ENCODE data around the gene DSC1. TPM values are rescaled to one million over a fixed set of nuclear protein-coding genes. Genes with fewer than 3 reads are reported as not detected.
"Not testable (repeated sequence)": the region's sequence is repeated elsewhere in the genome, so short reads cannot be mapped to it uniquely, and the experiment has no call there.

Gene DSC1
- total and polyA plus RNA-seq, 2 experiments from 2014 or later: 0.30 TPM; not detected in 1

DNA sequence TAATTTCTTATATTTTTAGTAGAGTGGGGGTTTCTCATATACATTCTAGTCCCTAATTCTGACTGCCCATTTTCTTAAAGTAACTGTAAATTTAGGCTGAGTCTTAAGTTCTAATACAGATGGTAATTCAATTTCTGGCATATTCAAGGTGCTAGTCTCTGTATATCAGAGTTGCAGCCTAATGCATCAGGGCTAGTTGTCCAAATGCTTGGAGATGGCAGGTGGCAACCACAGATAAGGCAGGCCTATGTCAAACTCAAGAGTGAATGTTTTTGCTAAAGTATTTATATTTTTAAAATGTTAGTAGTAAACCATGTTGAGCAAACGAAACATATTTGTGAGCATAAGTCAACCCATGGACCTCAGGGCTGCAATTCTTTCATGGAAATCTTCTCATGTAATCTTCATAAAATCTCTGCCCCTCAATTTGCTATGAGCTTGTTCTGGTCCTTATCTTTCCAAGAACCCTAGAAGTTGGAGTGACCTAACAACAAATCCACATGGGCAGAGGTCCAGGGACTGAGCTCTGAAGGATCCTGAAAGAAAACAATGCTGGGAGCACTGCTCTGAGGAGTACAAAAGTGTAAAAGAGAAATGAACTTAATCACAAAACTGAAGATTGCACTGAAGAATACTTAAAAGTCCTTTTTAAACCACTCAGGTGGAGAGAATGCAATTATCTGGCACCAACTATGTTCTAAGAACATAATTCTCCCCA lies 33.1 kb downstream of the DSC1 start:
- no peak overlapping the region for H3K4me2 ChIP-seq

DNA sequence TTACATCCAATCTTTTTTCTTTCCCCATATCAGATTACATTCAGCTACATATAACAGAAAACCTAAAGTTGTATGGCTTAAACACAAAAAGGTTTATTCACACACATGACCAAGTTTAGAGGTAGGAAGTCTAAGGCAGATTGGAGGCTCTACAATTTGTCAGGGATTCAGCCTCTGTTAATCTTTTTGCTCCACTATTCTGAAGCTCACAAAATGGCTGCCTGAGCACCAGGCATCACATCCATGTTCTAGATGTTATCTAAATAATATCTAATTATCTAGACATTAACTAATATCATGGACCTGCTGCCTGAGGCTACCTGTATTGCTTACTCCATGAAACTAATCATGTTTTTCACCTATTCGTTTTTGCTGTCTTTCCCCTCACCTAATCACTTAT lies 36.8 kb downstream of the DSC1 start:
- Histone ChIP-seq H3K4me1 (ENCODE audit: insufficient read depth) (no peaks in the 10 kb centered on the region), H3K79me2 (no peaks in the 10 kb centered on the region), H4K20me1 (ENCODE audit: insufficient read depth, poor library complexity, severe bottlenecking) (no peaks in the 10 kb centered on the region), H3K9me3 (ENCODE audit: low read depth) (no peaks in the 10 kb centered on the region), H3K4me2 (no peak overlapping the region), H3K27me3 (no peaks in the 10 kb centered on the region), H3K36me3 (replicated peaks; ENCODE audit: insufficient read depth, low read depth) (no peaks in the 10 kb centered on the region), H3K27ac (no peak overlapping the region), H3K9me2 (replicated peaks; ENCODE audit: insufficient read depth) (no peaks in the 10 kb centered on the region), H3K4me3 (no peak overlapping the region), H2AFZ (no peak overlapping the region)
- no peak for DNase-seq (ENCODE audit: low spot score)
- WGBS (ENCODE audit: low lambda C conversion rate, missing lambda C conversion rate): 91% methylated on average over 1 of the region's 1 CpG
- TF ChIP-seq EZH2 (IDR thresholded peaks at IDR 0.05; ENCODE audit: borderline replicate concordance): no peak
- no peak for TF ChIP-seq EZH2phosphoT487 (IDR thresholded peaks at IDR 0.05; ENCODE audit: low read depth, severe bottlenecking, unreplicated experiment)
- TF ChIP-seq, protein P1, sequence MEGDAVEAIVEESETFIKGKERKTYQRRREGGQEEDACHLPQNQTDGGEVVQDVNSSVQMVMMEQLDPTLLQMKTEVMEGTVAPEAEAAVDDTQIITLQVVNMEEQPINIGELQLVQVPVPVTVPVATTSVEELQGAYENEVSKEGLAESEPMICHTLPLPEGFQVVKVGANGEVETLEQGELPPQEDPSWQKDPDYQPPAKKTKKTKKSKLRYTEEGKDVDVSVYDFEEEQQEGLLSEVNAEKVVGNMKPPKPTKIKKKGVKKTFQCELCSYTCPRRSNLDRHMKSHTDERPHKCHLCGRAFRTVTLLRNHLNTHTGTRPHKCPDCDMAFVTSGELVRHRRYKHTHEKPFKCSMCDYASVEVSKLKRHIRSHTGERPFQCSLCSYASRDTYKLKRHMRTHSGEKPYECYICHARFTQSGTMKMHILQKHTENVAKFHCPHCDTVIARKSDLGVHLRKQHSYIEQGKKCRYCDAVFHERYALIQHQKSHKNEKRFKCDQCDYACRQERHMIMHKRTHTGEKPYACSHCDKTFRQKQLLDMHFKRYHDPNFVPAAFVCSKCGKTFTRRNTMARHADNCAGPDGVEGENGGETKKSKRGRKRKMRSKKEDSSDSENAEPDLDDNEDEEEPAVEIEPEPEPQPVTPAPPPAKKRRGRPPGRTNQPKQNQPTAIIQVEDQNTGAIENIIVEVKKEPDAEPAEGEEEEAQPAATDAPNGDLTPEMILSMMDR (IDR thresholded peaks at IDR 0.05; ENCODE audit: poor library complexity): no peak

More for the DNA sequence above, 33.1 kb downstream of the DSC1 start:
- no peaks in the 10 kb centered on the region for H3K9me2 ChIP-seq (replicated peaks; ENCODE audit: insufficient read depth)
- no peaks in the 10 kb centered on the region for H3K4me1 ChIP-seq (ENCODE audit: insufficient read depth)
- DNase-seq (ENCODE audit: low spot score): no peak
- H3K27me3 ChIP-seq: no peaks in the 10 kb centered on the region
- H3K27ac ChIP-seq: no peak overlapping the region
- H3K4me3 ChIP-seq: no peak overlapping the region
- no peaks in the 10 kb centered on the region for H3K36me3 ChIP-seq (replicated peaks; ENCODE audit: insufficient read depth, low read depth)
- H4K20me1 ChIP-seq (ENCODE audit: insufficient read depth, poor library complexity, severe bottlenecking): no peaks in the 10 kb centered on the region
- no peak for TF ChIP-seq EZH2 (IDR thresholded peaks at IDR 0.05; ENCODE audit: borderline replicate concordance)
- H2AFZ ChIP-seq: no peak overlapping the region
- no peaks in the 10 kb centered on the region for H3K9me3 ChIP-seq (ENCODE audit: low read depth)
- no peaks in the 10 kb centered on the region for H3K79me2 ChIP-seq
- WGBS (ENCODE audit: low lambda C conversion rate, missing lambda C conversion rate): 95% methylated on average over 1 of the region's 1 CpG

DNA sequence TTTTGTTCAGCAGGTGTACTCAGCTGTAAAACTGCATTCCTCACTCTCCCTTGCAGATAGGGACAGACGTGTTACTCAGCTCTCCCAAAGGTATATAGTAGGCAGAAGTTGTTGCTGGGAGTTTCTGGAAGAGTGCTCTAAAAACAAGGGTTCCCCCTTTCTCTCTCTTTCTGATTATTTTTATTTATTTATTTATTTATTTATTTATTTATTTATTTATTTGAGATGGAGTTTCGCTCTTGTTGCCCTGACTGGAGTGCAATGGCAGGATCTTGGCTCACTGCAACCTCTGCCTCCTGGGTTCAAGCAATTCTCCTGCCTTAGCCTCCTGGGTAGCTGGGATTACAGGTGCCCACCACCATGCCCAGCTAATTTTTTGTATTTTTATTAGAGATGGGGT lies 39.5 kb downstream of the DSC1 start:
- WGBS (ENCODE audit: low lambda C conversion rate, missing lambda C conversion rate): 85% methylated on average over 2 of the region's 2 CpGs

DNA sequence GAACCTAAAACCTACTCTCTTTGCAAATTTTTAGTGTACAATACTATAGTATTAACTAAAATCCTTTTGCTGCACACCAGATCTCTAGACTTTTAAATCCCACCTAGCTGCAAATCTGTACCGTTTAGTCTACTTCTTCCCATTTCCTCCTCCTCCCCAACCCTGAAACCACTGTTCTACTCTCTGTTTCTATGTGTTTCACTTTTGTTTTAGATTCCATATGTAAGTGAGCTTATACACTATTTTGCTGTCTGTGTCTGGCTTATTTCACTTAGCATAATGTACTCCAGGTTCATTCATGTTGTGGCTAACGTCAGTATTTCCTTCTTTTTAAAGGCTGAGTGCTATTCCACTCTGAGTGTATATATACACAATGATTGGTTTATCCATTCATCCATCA lies 42.1 kb downstream of the DSC1 start:
- Histone ChIP-seq H3K9me3 (ENCODE audit: low read depth) (no peaks in the 10 kb centered on the region), H2AFZ (no peak overlapping the region)
- TF ChIP-seq, protein P1 (IDR thresholded peaks at IDR 0.05; ENCODE audit: poor library complexity): no peak
- TF ChIP-seq EZH2 (IDR thresholded peaks at IDR 0.05; ENCODE audit: borderline replicate concordance) (no peak), EZH2phosphoT487 (IDR thresholded peaks at IDR 0.05; ENCODE audit: low read depth, severe bottlenecking, unreplicated experiment) (no peak)

More for the DNA sequence above, 39.5 kb downstream of the DSC1 start:
- not testable (repeated sequence) for H3K4me1 ChIP-seq (ENCODE audit: insufficient read depth); H3K4me3 ChIP-seq; H2AFZ ChIP-seq; DNase-seq (ENCODE audit: low spot score); H3K4me2 ChIP-seq; H4K20me1 ChIP-seq (ENCODE audit: insufficient read depth, poor library complexity, severe bottlenecking); H3K27ac ChIP-seq; H3K79me2 ChIP-seq; H3K27me3 ChIP-seq; H3K36me3 ChIP-seq (replicated peaks; ENCODE audit: insufficient read depth, low read depth); H3K9me3 ChIP-seq (ENCODE audit: low read depth); H3K9me2 ChIP-seq (replicated peaks; ENCODE audit: insufficient read depth)

More for the DNA sequence above, 42.1 kb downstream of the DSC1 start:
- H3K4me2 ChIP-seq: no peak overlapping the region
- no peaks in the 10 kb centered on the region for H3K79me2 ChIP-seq
- WGBS (ENCODE audit: low lambda C conversion rate, missing lambda C conversion rate): 69% methylated on average over 2 of the region's 2 CpGs
- H3K36me3 ChIP-seq (replicated peaks; ENCODE audit: insufficient read depth, low read depth): no peaks in the 10 kb centered on the region
- no peaks in the 10 kb centered on the region for H3K9me2 ChIP-seq (replicated peaks; ENCODE audit: insufficient read depth)
- DNase-seq (ENCODE audit: low spot score): no peak
- H3K4me1 ChIP-seq (ENCODE audit: insufficient read depth): no peaks in the 10 kb centered on the region
- no peak overlapping the region for H3K27ac ChIP-seq
- H4K20me1 ChIP-seq (ENCODE audit: insufficient read depth, poor library complexity, severe bottlenecking): no peaks in the 10 kb centered on the region
- H3K4me3 ChIP-seq: no peak overlapping the region
- no peaks in the 10 kb centered on the region for H3K27me3 ChIP-seq

All from hepatocyte (in vitro differentiated cells).